ENCODE results near the gene HBS1L.

HBS1L gene

DNA sequence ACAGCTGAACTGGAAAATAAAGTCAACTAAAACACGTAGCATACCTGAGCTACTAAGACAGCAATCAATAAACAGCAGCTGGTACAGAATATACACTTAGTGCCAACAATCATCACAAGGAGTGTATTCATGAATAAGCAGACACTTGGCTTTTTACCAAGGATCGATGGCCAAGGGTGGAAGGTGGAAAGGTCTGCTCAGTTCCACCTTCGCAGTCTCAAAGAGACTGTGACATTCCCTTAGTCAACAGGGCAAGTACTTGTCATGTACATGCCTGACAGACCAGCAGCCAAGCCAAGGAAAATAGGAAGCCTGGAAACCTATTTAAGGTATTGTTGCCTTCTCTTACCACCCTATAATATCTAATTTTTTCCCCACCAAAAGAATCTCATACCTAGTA is 21.4 kb downstream of the HBS1L start:
- DNase-seq = no peak

DNA sequence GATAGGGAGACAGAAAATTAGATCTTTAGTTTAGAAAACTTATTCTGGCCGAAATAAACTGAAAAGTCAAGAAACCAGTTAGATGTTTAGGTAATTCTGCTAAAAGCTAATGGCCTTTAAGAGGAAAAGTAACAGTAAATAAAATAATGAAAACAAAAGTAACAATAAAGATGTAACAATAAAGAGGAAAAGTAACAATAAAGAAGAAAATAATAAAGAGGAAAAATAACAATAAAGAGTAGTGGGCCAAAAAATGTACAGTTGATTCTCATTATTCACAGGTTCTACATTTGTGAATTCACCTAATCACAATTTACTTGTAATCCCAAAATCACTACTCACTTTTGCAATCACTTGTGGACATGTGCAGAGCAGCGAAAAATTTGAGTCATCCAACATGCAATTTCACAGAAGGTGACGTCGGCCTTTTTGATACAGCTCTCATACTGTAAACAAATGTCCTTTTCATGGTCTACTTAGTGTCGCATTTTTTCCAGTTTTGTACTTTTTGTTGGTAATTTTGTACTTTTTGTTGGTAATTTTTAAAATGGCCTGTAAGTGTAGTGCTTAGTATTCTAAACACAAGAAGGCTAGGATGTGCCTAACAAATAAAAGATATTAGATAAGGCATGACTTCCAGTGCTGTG is 24.0 kb downstream of the HBS1L start:
- no peak for DNase-seq

DNA sequence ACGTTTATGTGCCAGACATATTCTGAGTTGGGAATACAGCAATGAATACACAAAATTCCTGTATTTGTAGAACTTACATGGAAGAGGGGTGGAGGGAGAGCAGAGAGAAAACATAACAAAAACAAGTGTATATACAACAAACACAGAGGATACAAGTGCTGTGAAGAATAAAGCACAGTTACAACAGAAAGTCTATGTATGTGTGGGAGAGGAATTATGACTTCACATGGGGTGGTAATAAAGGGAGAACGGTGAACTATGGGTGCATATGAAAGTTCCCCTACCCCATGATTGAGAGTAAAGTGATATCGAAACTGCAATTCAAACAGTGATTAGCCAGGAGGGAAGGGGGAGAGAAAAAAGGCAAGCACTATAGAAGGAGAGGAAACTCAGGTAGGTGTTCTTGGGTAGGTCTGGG is 24.6 kb downstream of the HBS1L start:
- no peak for DNase-seq

DNA sequence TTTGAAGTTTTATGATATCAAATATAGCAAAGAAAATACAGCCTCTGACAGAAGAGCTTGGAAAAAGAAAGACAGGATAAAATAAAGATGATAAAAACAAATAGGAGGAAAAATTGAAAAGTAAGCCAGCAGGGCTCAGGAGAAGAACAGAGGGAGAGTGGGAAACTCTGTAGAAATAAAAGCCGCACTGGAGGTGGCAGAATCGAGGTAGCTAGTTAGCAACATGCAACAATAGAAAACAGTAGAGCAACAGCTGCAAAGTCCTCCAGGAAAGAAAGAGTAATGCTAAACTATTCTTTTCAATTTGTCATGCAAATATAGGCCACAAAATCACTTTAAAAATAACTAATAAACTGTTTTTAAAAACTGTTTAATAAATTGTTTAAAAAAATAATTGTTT is 28.8 kb downstream of the HBS1L start:
- DNase-seq = no peak

DNA sequence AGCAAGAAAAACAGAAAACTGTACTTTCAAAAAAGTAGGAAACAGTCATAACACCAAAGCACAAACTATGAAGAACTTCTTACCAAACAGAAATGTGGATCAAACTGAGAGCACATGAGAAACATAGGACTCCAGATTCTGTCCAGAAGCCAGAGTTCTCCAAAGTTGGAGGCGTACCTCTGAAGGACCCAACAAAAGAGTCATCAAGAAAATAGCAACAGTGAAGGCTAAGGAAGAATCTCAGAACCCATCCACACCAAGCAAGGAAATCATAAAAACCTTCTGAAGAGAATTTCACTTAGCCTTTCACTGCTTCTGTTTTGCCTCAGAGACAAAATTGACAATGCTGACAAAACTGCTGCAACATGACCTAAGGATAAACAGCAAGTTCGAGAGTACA is 29.4 kb downstream of the HBS1L start:
- no peak for DNase-seq

DNA sequence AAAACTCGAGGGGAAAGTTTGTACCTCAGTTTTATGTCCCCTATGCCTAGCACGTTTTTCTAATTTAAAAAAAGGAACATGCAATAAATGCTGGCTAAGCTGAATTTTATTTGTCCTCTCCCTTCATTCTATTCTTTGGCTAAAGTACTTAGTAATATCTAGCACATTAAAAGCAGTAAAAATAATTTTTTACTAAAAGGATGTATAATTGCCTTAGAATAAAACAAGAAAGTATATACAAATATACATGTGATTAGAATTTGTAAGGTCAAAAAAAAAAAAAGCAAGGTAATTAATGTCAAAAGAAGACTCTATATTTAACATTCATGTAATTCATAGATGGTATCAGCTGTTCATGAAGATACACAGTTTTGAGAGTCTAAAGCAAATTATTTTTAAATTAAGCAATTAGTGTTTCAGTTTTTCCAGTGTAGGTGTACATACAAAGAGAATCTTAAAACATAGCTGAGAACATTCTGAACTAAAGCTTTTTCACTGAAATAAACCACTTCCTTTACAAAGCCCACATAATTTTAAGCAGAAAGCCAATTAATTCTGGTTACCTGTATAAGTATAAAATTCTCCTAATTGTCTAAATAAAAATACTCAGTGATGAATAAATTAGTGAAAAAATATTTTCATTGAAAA is 32.4 kb downstream of the HBS1L start:
- DNase-seq = no peak

DNA sequence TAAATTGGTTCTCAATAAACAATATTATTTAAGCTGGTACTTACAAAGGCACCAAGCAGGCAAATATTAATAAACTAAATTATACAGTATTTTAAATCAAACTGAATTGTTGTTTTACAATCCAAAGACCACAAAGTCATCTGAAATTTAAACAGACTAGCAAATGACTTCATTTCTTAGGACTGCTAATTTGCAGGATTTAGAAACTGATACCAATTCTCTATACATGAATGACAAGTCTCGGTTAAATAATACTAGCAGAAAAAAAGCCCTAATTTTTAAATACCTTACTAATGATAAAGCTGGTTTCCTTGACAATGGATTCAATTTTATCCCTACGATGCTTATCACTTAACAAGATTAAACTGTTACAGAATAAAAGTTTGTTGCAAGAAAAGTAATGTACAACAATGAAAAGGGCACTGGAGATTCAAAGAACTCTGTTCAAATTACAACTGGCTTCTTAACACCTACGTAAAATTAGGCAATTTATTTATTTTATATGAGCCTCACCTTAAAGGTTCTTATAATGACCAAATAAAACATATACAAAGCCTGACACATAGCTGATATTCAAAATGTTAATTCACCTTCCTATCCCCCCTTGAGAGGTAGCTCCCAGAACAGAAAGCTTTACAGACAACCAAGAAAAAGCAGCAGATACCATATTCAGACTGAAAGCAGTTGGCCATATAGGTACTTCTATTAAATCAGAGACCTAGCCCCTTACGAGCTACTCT is 33.1 kb downstream of the HBS1L start:
- DNase-seq = no peak

DNA sequence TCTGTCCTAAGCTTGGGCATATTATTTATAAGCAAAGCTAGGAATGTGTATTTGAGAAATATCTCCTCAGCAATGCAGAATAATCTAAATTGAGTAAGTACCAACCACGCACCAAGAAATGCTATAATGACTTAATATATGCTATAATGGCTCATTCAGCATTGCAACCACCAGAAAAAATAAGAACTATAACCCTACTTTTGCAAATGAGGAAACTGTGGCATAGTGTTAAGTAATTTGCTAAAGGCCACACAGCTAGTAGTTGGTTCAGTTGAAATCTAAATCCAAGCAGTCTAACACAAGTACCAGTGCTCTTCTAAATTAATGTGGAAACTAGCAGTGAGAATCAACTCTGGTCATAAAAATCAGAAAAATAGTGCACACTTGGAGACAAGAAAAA is 35.7 kb downstream of the HBS1L start:
- no peak for DNase-seq

DNA sequence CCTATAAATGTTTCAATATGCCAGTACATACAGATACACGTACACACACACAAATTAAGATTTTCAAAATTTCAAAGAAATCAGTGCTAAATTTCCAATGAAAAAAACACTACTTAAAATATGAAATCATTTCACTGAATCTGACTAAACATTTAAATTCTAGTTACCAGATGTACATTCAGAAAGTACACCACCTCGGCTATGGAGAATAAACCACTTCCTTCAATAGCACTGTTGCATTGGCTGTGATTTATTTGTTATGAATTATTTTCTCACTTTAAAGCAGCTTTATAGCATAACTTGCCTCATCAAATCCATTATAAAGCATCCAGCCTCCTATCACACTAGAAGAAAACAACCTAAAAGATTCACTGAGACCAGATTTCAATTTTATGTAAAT is 36.6 kb downstream of the HBS1L start:
- DNase-seq = no peak

DNA sequence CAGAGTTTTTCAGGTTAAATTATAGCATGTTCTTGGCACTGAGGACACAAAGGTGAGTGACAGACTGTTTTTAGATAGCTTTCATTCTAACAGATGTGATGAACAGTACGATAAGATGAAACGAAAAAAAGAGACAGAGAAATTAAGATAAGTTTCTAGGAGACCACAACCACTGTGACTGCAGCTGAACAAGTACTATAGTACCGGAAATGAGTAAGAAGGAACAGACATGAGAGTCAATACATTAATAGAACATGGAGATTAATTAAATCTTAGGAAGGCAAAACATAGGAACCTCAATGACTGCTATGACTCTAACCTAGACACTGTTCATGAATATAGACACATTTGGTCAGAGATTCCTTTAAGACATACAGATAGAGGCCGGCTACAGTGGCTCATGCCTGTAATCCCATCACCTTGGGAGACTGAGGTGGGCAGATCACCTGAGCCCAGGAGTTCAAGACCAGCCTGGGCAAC is 40.2 kb downstream of the HBS1L start:
- DNase-seq = no peak

DNA sequence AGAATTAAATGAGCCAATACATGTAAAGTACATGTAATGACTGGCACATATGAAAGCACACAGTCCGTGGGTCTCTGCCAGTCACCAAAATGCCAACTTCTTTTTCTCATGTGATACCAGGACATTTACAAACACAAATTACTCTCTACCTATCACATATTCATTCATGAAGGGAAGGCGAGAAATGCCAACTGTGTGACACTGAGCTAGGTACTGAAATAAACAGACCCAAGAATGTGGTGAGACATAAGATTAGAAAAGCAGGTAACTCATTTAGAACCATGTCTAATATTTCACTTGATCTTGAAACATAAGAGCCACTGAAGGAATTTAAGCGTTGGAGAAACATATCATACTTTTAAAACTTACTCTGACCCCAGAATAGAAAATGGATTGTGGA is 41.4 kb downstream of the HBS1L start:
- DNase-seq = no peak

DNA sequence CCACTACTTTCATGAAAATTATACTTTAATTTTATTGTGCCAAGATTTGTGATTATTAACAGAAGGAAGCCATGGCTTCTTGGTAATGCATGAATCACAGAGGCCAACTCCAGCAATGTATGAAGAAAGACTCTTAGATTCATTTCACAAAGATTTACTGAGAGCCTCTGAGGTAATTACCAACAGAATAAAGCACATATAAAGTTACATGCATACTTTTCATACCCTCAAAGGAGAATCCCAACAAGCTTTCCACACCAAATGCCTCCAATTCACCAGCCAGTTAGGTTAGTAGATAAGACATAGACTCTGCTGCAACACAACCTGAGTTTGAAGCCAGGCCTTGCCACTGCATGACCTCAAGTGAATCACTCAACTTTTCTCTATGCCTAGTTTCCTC is 41.9 kb downstream of the HBS1L start:
- no peak for DNase-seq

DNA sequence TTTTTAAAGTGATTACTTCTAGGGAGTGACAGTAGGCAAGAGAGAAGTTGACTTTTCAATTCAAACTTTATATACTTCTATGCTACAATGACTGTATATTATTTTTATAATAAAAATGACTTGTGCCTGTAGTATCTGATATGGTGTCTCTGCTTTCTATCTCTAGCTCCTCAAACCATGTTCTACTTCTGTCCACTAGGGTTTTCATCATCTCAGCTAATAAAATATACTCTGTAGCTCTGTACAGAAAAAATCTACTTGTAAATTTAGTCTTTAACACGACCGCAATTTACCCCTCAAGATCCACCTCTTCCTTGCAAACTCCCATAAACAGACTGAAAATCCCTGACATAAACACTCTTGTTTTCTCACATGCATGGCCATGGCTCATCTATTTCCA is 42.3 kb downstream of the HBS1L start:
- DNase-seq = no peak

DNA sequence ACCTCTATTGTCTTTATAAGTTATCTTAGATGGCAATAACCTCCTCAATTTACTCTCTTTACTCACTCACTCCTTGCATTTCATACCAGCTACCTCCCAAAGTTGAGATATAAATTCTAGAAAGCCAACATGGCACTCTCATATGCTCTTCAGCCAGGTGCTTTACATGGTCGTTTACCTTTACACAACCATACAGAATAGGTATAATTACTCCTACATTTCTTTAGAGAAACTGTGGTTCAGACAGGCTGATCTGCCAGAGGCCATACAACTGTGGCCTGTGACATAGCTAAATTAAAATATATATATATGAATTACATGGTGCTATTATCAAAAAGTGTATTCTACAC is 45.7 kb downstream of the HBS1L start:
- DNase-seq = no peak

DNA sequence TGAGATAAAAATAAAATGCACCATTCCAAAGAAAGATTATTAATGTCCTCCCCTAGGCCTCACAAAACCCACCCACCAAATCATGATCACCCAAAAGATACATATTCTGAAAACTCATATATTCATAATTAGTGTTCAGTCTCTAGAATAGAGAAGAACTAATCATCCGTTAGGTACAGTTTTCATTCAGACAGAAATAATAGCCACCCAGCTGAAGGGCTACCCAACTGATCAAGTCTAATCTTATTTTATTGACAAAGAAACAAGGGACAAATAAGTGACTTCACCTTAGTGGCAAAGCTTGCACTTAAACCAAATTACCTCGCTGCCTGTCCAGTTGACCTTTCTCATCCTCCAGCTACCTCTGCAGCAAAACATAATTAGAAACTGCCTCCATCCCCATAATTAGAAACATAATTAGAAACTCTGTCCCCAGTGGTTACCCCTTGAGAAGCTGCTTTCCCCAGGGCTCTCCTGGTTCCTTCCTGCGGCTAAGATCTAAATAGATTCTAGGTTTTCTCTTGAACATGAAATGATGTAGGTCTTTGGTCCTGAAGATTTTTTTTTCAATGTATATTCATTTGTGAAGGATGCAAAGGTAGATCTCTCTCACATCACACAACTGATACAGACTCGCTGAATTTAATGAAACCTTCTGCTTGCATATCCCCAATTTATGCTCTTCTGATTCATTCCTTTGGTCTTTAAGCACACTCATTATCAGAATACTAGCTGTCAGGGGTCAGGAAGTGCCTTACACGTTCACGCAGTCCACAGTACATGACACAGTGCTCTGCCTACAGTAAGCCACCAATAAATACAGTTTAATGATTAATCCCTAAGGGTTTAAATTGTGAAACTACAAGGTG is 46.3 kb downstream of the HBS1L start:
- no peak for DNase-seq

DNA sequence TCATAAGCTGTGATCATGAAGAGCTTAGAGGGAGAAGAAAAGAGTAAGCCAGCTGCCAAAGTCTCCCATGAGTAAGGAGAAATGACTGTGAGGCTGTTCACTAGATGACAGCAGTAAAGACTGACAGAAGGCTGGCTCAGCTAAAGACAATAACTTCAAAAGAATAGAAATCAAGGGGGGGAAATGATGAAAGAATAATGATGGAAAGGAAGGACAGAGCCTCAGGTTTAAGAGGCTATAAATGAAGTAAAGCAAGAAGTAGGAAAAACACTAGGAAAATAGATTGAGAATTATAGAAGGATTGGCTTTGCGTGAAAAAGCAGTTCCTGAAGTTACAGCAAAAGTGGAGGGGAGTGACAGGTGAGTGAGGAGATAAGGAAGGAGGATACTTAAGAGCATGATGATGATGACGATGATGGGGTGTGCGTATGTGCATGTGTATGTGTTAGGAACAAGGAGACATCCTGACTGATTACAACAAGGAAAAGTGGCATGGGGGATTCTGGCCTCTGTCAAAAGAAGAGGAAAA is 48.2 kb downstream of the HBS1L start:
- DNase-seq = no peak

DNA sequence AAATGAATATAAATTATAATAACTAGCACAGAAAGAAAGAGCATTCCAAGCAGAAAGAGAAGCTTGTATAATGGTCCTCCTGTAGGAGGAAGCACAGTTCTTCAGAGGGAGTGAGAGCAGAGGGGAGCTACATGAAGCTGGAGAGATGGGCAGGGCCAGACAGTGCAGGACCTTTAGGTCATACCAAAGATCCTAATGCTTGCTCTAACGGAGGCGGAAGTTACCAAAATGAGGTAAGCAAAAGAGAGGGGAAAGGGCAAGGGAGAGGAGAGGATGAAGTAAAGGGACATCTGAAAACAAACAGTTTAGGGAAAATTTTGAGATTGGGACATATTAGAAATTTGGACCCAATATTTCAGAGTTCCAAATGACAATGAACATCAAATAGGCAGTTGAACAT is 50.2 kb downstream of the HBS1L start:
- DNase-seq = no peak

DNA sequence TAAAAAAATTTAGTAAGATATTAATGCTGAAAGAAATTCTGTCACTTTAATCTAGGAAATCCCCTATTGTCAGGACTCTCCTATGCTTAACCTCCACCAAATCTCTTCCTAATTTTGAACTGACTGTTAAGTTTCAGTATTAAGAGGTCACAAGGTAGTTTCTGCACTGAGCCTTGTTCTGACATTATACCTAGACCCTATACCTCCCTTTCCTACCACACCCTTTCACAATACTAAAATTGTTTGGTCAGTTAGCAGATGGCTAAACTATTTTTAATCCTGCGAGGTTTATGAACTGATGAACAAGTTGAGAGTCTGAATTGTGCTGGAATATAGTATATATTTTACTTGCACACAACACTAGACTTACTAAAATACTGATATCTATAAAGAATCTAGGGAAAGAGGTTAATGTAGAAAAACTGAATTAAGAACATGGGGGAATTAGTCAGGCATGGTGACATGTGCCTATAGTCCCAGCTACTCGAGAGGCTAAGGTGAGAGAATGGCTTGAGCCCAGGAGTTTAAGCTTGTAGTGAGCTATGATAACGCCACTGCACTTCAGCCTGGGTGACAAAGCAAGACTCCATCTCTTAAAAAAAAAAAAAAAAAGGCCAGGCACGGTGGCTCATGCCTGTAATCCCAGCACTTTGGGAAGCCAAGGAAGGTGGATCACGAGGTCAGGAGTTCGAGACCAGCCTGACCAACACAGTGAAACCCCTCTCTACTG is 51.5 kb downstream of the HBS1L start:
- no peak for DNase-seq

DNA sequence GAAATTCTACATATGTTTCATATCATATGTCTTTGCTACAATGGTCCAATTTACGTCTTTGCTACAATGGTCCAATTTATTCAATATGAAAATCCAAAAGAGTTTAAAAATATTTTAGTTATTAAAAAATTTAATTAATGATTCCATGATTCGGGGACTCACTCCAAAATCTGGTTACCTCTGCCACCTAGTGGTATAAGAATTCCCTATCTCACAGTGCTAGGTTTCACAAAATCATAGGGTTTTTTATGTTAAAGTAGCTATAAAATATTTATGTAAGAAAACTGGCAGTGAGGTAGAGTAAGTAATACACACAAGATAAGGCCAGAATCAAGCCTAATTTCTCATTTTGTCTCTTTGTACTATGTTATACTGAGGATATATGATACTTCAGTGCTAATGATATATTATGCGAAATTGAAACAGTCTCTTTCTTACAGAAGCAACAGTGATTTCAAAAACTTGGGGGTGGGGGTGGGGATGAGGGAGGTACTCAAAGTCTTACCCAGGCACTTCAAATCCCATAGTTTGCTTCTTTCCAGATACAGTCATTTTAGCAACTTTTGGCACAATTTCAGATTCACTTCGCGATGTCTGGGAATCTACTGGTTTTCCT is 52.3 kb downstream of the HBS1L start:
- no peak for DNase-seq

DNA sequence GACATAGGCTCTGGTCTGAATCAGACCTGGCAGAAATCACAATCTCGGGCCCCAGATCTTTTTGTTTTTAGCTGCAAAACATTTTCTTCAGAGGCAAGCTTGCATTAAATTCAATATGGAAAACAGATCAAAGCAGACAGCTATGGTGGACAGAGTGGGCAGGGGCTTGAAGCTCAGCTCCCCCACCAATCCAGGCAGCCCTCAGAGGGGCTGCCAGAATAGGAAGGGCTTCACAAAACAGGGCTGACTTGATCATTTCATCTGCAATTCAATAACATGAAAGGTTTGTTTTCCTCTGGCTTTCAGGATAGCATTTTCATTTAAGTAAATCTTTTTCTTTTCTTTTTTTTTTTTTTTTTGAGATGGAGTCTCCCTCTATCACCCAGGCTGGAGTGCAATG is 55.5 kb downstream of the HBS1L start:
- DNase-seq = no peak

DNA sequence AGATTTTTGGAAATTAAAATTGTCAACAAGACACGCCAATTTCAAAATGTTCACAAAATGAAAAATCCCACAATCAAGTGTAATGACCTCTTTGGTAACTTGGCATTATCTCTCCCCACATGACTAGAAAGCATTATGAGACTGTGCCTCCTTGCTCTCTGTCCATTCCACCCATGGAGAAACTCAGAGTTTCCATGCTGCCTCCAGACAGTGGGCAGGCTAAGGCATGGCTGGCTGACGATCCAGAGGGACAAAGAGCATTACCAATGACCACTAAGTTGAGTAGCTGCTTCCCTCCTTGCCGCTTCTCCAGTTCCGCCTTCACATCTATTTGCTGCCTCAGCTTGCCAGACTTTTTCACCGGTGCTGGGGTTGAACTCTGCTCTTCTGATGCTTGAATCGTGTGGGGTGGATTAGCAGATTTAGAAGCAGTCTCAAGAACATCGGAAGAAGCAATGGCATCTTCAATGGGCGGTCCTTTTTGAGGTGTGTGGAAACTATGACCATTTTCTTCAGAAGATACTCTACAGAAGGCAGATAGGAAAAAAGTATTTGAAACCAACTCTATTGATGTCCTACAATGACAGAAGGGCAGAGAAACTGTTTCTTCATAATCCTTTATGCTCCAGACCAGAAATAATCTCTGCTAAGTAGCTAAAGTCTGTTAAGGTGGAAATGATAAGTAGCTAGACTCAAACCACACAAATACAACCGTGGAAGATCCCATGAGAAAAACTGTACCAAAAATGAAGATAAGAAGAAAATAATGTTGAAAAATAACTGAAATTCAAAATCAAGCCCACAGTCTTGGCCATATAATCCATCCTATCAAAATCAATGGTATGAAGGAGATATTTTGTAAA is 57.3 kb downstream of the HBS1L start:
- DNase-seq = no peak

Data from cortex of kidney (tissue), 1 donor.